HG03103 (cell line): ENCODE measurements around the gene RBKS.

Source experiments
- ATAC-seq: cut with Tn5 transposase; IDR thresholded peaks from one replicate; pipeline ENCODE4 v1.9.1; 2021; ENCODE audit warnings: low read depth; ENCODE audit not compliant: unreplicated experiment

Gene RBKS

GRCh38 chr2:27805180-27805579 lies 85.0 kb downstream of the RBKS start:
- ATAC-seq, result no peak

DNA sequence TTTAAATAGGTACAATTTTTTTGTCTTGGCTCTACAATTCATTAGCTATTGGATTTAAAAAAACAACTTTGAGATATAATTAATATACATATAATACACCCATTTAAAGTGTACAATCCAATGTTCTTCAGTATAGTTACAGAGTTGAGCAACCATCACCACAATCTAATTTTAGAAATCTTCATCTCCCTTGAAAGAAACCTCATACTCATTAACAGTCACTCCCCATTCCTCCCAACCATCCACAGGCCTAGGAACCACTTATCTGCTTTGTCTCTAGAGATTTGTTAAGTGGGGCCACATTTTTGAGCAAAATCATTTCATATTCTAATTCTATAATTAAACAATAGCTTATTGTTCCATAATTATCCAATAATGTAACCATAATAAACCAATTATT lies 86.0 kb downstream of the RBKS start:
- no peak for ATAC-seq

GRCh38 chr2:27803046-27803445 lies 87.1 kb downstream of the RBKS start:
- ATAC-seq, result no peak

- ATAC-seq, result no peak
Measured at GRCh38 chr2:27802547-27802946, 87.6 kb downstream of the RBKS start.

- ATAC-seq, result no peak
Measured at GRCh38 chr2:27800856-27801255, 89.3 kb downstream of the RBKS start.

GRCh38 chr2:27799646-27800010 lies 90.6 kb downstream of the RBKS start:
- no peak for ATAC-seq

GRCh38 chr2:27798948-27799645 lies 91.1 kb downstream of the RBKS start:
- no peak for ATAC-seq

DNA sequence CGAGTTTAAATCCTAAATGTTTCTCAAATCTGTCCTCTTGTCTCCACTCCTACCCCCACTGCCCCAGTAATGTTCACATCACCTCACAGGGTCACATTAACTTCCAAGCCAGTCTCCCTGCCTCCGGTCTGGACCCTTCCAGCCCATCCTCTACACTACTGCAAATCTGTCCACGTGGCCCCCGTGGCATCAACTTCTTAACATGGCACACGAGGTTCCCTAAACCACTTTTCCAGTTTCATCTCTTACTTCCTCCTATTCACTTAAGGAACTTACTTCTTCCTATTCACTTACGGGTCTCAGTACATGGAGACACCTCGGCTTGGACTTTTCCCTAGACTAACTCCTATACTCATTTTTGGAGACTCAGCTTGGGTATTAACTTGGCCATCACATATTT lies 91.7 kb downstream of the RBKS start:
- no peak for ATAC-seq

DNA sequence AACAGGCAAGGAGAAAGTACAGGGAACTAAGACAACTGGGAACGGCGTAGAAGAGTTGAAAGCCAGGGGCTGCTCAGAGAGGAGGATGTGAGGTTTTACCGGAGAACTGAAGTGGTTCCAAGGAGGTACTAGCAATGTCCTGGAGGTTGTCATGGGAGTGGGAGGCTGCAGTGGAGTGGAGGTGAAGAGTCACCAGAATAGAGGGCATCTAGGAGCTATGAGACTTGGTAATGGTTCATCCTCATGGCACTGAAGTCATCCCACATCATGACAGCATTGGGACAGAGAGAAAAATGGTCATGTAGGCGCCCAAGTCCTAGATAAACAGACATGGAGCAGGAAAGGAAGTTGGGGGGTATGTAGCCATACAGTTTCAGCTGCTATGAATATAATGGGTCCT lies 92.3 kb downstream of the RBKS start:
- no peak for ATAC-seq

DNA sequence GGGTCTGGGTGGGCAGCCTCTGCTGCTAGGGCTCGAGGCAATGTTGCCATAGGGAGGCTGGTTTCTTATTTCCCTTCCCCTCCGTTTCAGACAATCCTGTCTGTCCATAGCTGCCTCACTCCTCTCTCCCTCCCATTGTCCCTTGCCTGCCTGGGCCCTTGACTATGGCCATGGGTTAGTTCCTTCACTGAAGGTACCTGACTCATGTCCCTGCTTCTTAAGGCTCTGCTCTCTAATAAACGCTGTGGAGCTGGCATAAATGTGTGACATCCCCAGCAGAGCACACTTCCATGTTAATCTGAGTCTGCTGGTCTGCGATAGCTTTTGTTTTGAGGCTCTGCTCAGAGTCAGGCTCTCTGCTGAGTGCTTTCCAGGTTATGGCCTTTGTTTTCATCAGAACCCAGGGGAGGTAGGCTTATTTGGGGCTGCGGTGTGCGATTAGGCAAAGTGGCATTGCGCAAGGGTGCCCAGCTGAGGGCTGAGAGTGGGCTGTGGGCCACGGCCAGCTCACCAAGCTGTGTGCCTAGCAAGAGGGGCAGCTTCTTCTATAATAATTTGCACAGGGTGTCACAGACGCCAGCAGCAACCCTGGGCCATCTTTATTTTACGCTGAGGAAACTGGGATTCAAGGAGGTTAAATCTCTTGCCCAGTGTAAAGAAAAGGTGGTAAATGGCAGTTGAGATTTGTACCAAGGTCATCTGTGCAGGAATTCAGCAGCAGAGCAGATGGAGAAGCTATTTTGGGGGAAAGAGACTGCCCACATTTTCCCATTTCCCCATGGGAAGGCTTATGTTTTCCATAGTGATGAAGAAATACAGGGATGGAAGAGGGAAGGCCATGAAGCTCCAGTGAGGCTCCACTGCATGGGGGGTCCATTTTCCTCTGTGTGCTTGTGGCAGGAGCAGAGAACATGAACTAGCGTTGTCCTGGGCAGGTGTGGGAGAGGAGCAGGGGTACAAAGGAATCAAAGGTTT lies 93.1 kb downstream of the RBKS start:
- no peak for ATAC-seq

GRCh38 chr2:27795868-27796277 lies 94.3 kb downstream of the RBKS start:
- ATAC-seq, result no peak

DNA sequence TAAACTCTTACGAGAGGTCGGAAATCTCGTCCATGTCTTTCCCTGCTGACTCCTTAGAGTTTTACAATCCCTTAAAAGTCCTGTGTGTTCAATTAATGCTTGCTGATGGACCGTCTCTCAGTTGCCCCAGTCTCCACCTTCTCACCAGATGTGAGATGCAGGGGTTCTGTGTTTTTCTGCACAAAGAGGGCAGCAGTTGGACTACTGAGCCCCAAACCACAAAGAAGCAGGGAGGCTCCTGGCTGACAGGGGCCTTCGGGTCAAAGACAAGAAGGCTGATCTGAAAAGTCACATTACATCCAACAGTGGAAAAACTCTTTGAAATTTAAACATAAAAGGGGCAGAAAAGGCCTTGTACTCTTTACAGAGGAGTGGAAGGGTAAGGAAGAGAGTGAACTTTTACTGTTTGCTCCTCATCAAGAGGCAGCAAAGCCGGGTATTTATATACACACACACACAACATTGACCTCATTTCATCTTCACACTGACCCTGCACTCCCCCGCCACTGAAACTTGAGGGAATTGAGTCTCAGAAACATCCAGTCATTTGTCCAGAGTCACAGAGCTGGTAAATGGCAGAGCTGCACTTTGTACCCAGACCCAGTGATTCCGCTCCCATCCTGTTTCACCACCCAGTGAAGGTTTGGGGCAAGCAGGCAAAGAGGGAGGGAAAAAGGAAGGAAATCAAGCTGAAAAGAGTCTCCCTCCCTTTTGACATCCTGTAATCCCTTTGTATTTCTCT lies 94.9 kb downstream of the RBKS start:
- no peak for ATAC-seq

GRCh38 chr2:27792759-27793158 lies 97.4 kb downstream of the RBKS start:
- no peak for ATAC-seq

DNA sequence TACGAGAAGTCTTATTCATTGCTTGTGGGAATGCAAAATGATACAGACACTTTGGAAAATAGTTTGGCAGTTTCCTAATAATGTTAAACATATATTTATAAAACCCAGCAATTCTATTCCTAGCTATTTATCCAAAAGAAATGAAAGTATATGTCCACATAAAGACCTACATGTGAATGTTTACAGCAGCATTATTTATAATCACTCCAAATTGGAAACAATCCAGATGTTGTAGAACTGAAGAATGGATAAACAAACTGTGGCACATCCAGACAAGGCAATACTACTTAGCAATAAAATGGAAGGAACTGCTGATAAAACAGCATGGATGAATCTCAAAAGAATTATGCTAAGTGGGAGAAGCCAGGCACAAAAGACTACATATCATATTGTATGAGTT lies 99.4 kb downstream of the RBKS start:
- ATAC-seq, result no peak

DNA sequence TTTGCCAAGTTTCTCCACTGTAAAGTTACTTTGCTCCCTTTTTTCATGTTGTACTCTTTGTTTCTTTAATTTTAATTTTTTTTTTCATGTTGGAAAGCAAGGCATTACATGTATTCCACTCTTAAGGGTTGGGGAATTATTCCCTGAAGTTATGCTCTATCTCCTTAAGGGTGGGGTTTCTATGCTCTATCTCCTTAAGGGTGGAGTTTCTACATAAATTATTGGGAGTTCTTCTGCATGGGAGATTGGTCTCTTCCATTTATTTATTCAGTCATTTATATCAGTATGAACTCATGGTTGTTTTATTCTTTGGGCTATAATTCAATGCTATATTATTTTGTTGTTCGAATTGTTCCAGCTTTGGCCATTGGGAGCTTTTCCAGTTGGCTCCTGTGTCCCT lies 107.5 kb downstream of the RBKS start:
- ATAC-seq, result no peak

DNA sequence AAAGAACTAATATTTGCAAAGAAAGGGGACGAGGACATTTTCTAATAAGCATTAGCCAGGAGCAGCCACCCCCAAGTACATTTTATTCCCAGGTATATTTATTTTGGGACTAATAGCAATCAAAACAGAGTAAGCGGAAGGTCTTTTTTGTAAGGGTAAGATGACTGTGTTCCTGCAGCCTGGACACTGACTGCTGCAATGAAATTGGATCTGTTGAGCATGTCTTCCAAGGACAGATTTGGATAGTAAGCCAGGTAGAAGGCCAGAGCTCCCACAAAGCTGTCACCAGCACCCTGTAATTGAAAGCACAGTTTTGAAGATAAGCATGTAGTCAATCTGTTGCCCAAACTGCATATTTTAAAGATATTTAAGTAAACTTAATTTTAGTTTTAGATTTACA lies 108.7 kb downstream of the RBKS start:
- no peak for ATAC-seq

GRCh38 chr2:27779417-27780055 lies 110.7 kb downstream of the RBKS start:
- ATAC-seq, result no peak

- no peak for ATAC-seq
Measured at GRCh38 chr2:27776696-27777095, 113.5 kb downstream of the RBKS start.

DNA sequence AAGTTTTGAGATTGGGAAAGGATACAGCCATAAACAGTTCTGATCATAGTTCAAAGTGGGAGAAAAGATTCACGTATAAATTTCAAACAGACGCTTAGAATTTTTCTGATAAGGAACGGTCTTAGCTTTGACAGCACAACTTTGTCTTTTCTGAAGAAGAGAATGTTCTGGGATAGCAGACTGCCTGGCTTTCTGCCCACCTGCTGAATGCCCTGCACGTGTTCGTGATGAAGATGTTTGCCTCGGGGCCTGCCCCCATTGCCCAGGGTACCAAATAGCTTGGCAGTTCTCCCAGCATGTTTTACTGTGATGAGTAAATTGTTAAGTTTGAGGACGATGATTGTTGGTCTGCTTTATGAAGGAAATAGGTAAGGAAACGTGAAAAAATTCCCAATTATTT lies 114.1 kb downstream of the RBKS start:
- no peak for ATAC-seq

DNA sequence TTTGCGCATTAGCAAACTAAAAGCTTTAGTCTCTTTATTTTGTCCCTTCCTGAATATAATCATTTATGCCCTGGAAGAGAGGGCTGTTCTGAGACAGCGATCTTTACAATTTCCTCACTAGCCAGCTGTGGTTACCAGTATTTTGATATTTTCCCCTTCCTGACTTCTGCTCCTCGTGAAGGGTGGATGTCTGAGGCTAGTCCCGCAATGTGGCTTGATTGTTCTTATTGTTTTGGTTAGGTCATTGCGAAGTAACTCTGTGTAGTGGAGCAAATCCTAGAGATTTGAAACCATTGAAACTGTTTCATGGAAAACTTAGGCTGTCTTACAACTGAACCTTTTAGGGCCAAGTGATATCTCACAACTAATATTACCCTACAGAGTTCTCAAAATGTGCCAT lies 116.2 kb downstream of the RBKS start:
- no peak for ATAC-seq

GRCh38 chr2:27772804-27773203 lies 117.4 kb downstream of the RBKS start:
- no peak for ATAC-seq
